Thyroid gland (tissue), 4 donors: ENCODE measurements around the gene TANC1. TPM values are rescaled to one million over a fixed set of nuclear protein-coding genes. Genes with fewer than 3 reads are reported as not detected.

Experiments used
- DNase-seq, 2 donors: peaks; one replicate each; pipeline ENCODE4 v3.0.0-alpha.2; 2019
- H3K27ac ChIP-seq, 3 donors: fragments of 200-600 bp; sonication (generic); 1 replicate in 2 of 3; 2 replicates in 1 of 3; pipeline ENCODE4 v1.5.1; 2016 to 2019; ENCODE audit warnings: mild to moderate bottlenecking in 1 of 3, moderate library complexity in 1 of 3
- H3K27me3 ChIP-seq: fragments of 200-600 bp; sonication (generic); one replicate; pipeline ENCODE4 v1.5.1; 2019
- H3K36me3 ChIP-seq, 2 donors: fragments of 200-600 bp; sonication (generic); one replicate each; pipeline ENCODE4 v1.5.1; 2016 to 2019
- H3K4me1 ChIP-seq, 2 donors: fragments of 200-600 bp; sonication (generic); one replicate each; pipeline ENCODE4 v1.5.1; 2017 to 2019
- H3K4me3 ChIP-seq, 3 donors: fragments of 200-600 bp; sonication (generic); replicated peaks in 1 of 3; 1 replicate in 2 of 3; 2 replicates in 1 of 3; pipeline ENCODE4 v1.5.1; 2016; ENCODE audit warnings: mild to moderate bottlenecking in 1 of 3
- H3K9me3 ChIP-seq: fragments of 200-600 bp; sonication (generic); one replicate; pipeline ENCODE4 v1.5.1; 2017
- CTCF ChIP-seq, 6 experiments: fragments of 200-600 bp in 3 of 6; fragments of 450-650 bp in 3 of 6; sonication (generic) in 3 of 6; IDR thresholded peaks; one replicate each; pipeline ENCODE4 v1.5.1; 2016 to 2019; ENCODE audit warnings: antibody characterized with exemption in 6 of 6, mild to moderate bottlenecking in 2 of 6, inconsistent platforms in 1 of 6, moderate library complexity in 1 of 6
- POLR2A ChIP-seq, 2 donors: fragments of 450-650 bp; IDR thresholded peaks; one replicate each; pipeline ENCODE4 v1.6.1; 2017; ENCODE audit warnings: antibody characterized with exemption in 2 of 2, mild to moderate bottlenecking in 2 of 2, moderate library complexity in 1 of 2
- WGBS, 2 donors: methylation state at CpG; one replicate each; pipeline ENCODE4 v1.1.5; 2017; 5-methylcytosine and 5-hydroxymethylcytosine counted together
- intact Hi-C: fragments of 100-400 bp; cut with DNase I; formaldehyde crosslinking; loops from one replicate; pipeline ENCODE4 v1.15.1; 2023
- total RNA-seq, 4 donors: library from RNA; depleted of rRNA; stranded (reverse); fragments of >200 nt; gene quantifications; one replicate each; pipeline ENCODE4 v1.2.3, GENCODE V29; 2016

The TANC1 gene
- total RNA-seq, 4 donors from 2014 or later = 51.1 to 93.8 (median 63.6) TPM

GRCh38 chr2:159226059-159226461, 257.6 kb downstream of the TANC1 start:
- intact Hi-C loops = no loop called here
- H3K9me3 ChIP-seq = no peaks in the 10 kb centered on the region
- peak overlapping the region; percentile 54 to 62 (median 56) for H3K27ac ChIP-seq
- peaks cover 14 to 26% of the 10 kb centered on the region in 2 donors for H3K36me3 ChIP-seq
- H3K4me3 ChIP-seq = no peak overlapping the region
- H3K4me1 ChIP-seq = peaks cover 8 to 18% of the 10 kb centered on the region in 2 donors
- no peaks in the 10 kb centered on the region for H3K27me3 ChIP-seq
- 38 to 40% methylated on average over 5 of the region's 5 CpGs for WGBS, 2 donors
- peak; percentile 83 to 85 for DNase-seq
- TF ChIP-seq POLR2A (IDR thresholded peaks at IDR 0.05) (no peak), CTCF (IDR thresholded peaks at IDR 0.05) (no peak)

DNA sequence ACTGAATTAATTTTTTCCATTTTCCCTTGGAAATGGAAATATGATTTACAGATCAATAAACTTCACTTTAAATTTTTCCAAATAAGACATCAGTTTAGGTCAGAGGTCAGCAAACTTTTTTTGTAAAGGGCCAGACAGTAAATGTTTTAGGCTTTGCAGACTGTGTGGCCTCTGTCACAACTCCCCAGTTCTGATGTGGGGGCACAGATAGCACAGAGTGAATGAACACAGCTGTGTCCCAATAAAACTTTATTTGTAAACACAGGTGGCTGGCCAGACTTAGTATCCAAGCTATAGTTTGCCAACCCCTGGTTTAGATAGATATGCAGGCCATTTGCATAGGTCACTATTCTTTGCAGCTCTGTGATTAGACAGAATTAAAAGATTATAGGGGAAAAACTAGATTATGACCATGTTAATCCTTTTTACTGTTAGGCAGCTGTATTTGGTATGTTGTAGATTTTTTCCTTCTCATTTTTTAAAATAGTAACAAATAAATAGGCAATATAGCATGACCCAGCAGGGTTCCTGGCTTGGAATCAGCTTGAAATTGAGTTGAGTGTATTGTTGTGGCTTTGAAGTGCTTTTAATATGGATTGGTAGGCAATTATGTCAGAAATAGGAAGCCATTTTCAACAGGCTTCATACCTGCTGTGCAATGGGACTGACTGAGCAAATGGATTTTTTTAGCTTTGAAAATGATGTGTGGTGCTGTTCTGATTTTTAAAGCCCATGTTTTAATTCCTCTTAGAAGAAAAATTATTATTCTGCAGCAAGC, 258.4 kb downstream of the TANC1 start:
- intact Hi-C loops = no loop called here
- DNase-seq = no peak
- H3K4me3 ChIP-seq = no peak overlapping the region
- H3K36me3 ChIP-seq = peaks cover 14 to 26% of the 10 kb centered on the region in 2 donors
- H3K9me3 ChIP-seq = no peaks in the 10 kb centered on the region
- TF ChIP-seq CTCF (IDR thresholded peaks at IDR 0.05) = no peak
- no peak for TF ChIP-seq POLR2A (IDR thresholded peaks at IDR 0.05)
- H3K4me1 ChIP-seq = peaks cover 8 to 18% of the 10 kb centered on the region in 2 donors
- H3K27me3 ChIP-seq = no peaks in the 10 kb centered on the region
- H3K27ac ChIP-seq = peak overlapping the region; percentile 54 to 62 (median 56)

DNA sequence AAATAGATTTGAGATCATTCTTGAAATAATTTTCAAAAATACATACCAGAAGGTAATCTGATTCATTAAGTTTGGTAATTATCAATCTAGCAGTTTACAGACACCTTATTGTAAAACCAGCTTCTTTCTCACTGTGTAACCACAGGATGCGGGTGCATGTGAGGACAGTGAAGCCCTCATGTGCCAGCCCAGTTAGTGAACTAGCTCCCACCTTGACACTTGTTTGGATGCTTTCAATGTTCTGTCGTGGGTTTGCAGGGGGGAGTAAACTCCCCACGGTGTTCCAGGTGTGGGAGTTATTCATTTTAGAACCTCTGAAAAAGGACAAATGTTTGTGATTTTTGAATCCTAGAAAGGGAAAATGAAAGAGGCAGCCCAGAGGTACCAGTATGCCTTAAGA, 259.0 kb downstream of the TANC1 start:
- WGBS, 2 donors = 78 to 83% methylated on average over 3 of the region's 3 CpGs
- Histone ChIP-seq H3K27ac (peak overlapping the region in 1 of 3 donors; percentile 62), H3K4me1 (peaks cover 8 to 18% of the 10 kb centered on the region in 2 donors)

GRCh38 chr2:159228081-159228581, 259.7 kb downstream of the TANC1 start:
- H3K9me3 ChIP-seq = no peaks in the 10 kb centered on the region
- H3K4me1 ChIP-seq = peaks cover 8 to 18% of the 10 kb centered on the region in 2 donors
- 87 to 94% methylated on average over 14 of the region's 14 CpGs for WGBS, 2 donors
- no peaks in the 10 kb centered on the region for H3K27me3 ChIP-seq
- no peak overlapping the region for H3K4me3 ChIP-seq
- no peak for DNase-seq
- TF ChIP-seq POLR2A (IDR thresholded peaks at IDR 0.05) (no peak), CTCF (IDR thresholded peaks at IDR 0.05) (no peak)
- H3K36me3 ChIP-seq = peaks cover 14 to 26% of the 10 kb centered on the region in 2 donors
- intact Hi-C loops = no loop called here
- no peak overlapping the region for H3K27ac ChIP-seq

More for the DNA sequence above, 259.0 kb downstream of the TANC1 start:
- intact Hi-C loops = no loop called here
- Histone ChIP-seq H3K4me3 (no peak overlapping the region), H3K27me3 (no peaks in the 10 kb centered on the region), H3K36me3 (peaks cover 14 to 26% of the 10 kb centered on the region in 2 donors), H3K9me3 (no peaks in the 10 kb centered on the region)
- TF ChIP-seq POLR2A (IDR thresholded peaks at IDR 0.05) = no peak
- no peak for DNase-seq

GRCh38 chr2:159229476-159230144, 261.2 kb downstream of the TANC1 start:
- TF ChIP-seq CTCF (IDR thresholded peaks at IDR 0.05) (no peak), POLR2A (IDR thresholded peaks at IDR 0.05) (no peak)
- Histone ChIP-seq H3K36me3 (peaks cover 7 to 21% of the 10 kb centered on the region in 2 donors), H3K4me3 (no peak overlapping the region), H3K9me3 (no peaks in the 10 kb centered on the region), H3K27me3 (no peaks in the 10 kb centered on the region), H3K27ac (no peak overlapping the region), H3K4me1 (peaks cover 8 to 16% of the 10 kb centered on the region in 2 donors)
- intact Hi-C loops = no loop called here
- 85 to 87% methylated on average over 13 to 14 of the region's 15 CpGs for WGBS, 2 donors
- no peak for DNase-seq
